Measurements from ENCODE around the gene TMEM95.
A peak's percentile ranks its signal among the peaks of the same experiment; 100 is the strongest.
"Not testable (repeated sequence)": the region's sequence is repeated elsewhere in the genome, so short reads cannot be mapped to it uniquely, and the experiment has no call there.

Gene TMEM95

DNA sequence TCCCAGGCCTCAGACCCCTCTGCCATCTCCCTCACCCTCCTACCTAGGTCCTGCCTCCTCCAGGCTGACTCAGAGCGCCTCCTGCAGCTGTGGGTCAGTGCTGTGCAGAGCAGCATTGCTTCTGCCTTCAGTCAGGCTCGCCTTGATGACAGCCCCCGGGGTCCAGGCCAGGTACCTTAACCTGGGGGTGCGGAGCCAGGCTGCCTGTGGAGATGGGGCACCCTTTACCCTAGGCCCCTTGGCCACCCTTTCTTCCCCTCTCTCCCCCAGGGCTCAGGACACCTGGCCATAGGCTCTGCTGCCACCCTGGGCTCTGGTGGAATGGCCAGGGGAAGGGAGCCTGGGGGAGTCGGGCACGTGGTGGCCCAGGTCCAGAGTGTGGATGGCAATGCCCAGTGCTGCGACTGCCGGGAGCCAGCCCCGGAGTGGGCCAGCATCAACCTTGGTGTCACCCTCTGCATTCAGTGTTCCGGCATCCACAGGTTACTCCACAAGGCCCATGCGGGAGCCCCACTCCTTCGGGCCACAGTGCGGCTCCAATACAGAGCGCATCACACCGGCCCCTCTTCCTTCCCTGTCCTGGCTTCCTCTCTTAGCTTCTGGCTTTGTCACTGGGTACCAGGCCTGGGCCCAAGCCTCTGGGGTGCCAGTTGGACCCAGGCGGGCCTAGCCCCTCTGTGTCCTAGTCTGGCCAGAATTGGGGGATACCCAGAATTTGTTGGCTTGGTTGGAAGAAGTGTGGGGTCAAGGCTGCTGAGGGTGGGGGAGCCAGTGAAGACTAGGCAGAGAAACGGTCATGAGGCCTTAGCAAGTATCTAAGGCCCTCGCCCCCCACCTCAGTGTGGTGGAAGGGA, 8.0 kb upstream of the TMEM95 start:
- DNase-seq (ENCODE audit: low read depth): no peak

DNA sequence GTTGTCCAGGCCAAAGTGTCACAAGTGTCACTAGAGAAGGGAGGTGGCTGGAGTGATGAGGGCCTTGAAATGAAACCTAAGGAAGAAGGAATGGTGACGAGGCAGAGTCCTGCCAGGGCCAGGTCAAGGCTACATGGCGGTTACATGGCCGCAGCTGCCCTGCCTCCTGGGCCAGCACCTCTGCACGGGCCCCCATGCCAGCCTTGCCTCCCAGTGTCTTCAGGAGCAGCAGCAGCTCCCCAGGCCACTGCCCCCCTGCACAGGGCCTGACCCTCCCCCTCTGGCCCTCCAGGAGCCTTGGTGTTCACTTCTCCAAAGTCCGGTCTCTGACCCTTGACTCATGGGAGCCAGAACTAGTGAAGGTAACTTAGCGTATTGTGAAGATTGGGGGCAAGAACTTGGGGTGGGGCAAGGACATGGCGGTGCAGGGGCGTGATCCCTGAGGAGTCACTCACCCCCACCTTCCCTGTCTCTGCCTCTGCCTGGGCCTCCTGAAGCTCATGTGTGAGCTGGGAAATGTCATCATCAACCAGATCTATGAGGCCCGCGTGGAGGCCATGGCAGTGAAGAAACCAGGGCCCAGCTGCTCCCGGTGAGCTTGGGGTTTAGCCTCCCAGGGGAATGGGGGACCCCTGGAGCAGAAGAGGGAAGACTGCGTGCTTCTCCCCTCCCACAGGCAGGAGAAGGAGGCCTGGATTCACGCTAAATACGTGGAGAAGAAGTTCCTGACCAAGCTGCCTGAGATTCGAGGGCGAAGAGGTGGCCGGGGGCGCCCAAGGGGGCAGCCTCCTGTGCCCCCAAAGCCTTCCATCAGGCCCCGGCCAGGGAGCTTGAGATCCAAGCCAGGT, 7.1 kb upstream of the TMEM95 start:
- DNase-seq (ENCODE audit: low read depth): no peak

DNA sequence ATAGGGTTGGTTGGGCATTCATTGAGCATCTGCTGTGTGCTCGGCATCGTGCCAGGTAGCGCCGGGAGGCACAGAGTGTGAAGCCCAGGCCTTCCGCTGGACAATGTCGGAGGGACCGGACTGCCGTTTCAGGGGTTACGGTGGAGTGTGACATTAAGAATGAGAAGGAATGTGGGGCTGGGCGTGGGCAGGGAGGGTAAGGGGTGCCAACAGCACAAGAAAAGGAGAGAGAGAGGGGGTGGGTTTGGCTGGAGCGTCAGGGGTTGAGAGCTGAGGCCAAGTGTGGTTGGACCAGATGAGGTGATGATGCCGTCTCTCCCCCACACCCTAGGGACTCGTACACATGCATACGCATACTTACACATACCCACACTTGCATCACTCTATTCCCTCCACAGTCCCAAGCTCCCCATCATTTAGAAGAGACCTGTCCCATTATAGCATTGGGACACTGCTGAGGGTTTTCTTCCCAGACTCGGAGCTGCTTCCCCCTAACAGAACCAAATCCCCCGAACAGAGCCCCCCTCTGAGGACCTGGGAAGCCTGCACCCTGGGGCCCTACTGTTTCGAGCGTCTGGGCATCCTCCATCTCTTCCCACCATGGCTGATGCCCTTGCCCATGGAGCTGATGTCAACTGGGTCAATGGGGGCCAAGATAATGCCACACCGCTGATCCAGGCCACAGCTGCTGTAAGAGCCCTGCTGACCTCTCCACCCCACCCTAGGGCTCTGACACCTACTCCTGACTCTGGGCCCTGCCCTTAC, 6.3 kb upstream of the TMEM95 start:
- no peak for DNase-seq (ENCODE audit: low read depth)

DNA sequence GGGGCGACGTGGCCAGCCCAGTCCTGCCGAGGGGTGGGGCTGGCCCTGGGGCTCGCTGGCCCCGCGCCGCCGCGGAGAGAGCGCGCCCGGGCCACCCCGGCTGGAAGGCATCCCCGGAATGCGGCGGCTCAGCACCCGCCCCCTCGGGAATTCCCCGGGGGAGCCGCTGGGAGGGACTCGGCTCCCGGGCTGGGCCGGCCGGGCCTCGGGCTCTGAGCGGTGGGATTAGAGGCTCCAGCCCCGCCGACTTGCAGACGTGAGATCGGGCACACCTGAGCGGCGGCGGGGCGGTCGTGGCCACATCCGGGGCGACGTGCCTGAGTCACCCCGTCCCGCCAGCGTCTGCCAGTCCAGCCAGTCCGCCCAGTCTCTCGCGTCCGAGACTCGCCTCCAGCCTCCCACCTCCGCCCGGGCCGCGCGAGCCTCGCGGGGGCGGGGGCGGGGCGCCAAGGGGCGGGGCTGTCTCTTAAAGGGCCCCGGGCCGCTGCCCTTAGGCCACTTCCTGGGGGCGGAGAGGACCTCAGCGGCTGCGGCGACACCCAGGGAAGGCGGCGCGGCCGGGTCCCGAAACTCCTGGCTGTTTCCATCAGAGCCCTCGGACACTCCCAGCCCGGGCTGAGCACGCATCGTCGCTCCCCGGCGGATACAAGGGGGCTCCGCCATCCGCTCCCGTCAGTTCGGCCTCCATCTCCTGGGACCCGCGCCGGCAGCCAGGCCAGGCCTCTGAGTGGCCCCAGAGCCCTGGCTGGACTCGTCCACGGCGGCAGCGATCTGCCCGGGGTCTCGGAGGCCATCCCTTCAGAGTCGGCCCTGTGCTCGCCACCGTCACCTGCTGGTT, 3.1 kb upstream of the TMEM95 start, which contains the start of gene KCTD11:
TSS of gene KCTD11 (plus strand) at position 498 of the 838 bp plus-strand sequence.
- DNase-seq (ENCODE audit: low read depth): peak; percentile 46

DNA sequence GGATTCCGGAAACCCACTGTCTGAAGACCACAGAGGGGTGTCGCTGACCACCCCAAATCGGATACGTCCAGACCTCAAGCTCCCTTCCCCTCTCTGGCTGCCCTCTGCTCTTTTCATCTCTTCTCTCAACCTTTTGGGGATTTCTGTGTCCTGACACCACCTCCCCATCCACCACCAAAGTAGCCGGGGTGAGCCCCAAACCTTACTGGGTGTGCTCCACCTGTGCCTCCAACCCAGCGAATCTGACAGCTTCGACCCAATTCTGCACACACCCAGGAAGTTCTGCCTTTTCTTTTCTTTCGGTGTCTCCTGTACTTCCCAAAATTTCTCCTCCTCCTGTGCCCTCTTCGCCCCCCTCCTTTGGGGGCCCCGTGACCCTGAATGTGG, 2.5 kb upstream of the TMEM95 start:
- no peak for DNase-seq (ENCODE audit: low read depth)

DNA sequence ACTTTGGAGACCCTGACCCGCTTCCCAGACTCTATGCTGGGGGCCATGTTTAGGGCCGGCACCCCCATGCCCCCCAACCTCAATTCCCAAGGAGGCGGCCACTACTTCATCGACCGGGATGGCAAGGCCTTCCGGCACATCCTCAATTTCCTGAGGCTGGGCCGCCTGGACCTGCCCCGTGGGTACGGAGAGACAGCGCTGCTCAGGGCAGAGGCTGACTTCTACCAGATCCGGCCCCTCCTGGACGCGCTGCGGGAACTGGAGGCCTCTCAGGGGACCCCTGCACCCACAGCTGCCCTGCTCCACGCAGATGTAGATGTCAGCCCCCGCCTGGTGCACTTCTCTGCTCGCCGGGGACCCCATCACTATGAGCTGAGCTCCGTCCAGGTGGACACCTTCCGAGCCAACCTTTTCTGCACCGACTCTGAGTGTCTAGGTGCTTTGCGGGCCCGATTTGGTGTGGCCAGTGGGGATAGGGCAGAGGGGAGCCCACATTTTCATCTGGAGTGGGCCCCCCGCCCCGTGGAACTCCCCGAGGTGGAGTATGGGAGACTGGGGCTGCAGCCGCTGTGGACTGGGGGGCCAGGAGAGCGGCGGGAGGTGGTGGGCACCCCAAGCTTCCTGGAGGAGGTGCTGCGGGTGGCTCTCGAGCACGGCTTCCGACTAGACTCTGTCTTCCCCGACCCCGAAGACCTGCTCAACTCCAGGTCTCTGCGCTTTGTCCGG, 1.9 kb upstream of the TMEM95 start:
- DNase-seq (ENCODE audit: low read depth): no peak

DNA sequence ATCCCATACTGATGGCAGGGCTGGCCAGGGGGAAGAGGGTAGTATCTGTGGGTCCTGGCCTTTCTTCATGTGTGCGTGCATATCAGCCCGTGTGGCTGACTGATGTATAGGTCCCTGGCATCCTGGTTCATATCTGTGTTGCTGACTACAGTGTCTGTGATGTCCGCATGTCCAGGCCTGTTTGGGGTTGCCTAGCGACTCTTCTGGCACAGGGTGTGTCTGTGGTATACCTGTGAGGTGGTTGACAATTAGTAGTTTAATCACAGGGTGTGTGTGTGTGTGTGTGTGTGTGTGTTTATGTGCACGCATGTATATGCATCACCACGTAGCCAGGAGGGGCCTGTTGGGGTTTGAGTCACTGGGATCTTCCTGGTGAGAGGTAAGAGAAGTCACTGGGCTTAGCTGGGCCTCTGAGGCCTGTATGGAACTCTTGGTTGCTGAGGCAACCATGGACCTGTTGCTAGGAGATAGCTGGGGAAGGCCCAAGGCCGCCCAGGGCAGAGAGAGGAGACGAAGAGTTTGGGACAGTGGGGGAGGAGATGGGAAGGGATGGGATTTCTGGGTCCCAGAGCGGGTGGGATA, 603 bp upstream of the TMEM95 start:
- no peak for DNase-seq (ENCODE audit: low read depth)

DNA sequence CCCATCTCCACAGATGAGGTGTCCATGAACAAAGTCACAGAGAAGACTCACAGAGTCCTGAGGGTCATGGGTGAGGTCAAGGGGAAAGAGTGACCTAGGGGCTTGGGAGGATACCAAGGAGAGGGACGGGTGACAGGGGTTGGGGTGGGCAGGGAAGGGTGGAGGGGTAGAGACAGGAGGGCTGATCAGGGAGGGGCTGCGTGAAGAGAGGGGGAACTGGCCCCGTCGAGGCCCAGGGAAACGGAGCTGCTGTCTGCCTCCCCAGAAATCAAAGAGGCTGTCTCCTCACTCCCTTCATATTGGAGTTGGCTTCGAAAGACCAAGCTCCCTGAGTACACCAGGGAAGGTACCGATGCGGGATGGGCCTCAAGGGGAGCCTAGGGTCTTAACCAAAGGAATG, 617 bp downstream of the TMEM95 start:
- DNase-seq (ENCODE audit: low read depth): no peak

DNA sequence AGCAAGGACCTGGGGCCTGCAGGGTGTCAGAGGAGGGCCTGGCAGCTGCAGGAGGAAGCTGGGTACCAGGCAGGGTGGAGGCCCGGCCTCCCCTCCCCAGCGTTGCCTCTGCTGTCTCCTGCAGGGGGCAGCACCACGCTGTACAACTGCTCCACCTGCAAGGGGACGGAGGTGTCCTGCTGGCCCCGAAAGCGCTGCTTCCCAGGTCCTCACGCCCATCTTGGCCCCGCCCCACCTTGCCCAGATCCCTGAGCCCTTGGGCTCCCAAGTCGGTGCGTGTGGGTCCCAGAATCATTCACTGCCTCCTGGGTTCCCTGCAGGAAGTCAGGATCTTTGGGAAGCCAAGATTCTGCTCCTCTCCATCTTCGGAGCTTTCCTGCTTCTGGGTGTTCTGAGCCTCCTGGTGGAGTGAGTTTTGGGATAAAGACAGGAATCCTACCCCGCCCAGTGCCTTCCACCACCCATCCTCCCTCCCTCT, 1.2 kb downstream of the TMEM95 start:
- peak; percentile 74 for DNase-seq (ENCODE audit: low read depth)

DNA sequence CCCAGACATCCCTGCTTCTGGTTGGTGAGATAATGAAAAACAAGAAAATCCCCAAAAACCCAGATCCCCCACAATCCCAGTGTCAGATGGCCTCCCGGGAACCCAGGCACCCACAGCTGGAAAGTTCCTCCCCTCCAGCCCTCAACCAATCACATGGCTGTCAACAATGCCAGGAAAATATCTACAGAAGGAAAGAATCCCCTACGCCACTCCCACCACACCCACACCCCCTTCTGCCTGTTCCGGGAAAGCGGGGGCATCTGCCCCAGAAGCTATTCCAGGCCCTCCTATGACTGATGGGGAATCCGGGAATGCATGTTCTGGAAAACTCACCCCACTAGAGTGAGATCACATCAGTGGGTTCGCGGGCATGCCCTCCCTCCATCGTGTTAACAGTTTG, 1.8 kb downstream of the TMEM95 start:
- no peak for DNase-seq (ENCODE audit: low read depth)

DNA sequence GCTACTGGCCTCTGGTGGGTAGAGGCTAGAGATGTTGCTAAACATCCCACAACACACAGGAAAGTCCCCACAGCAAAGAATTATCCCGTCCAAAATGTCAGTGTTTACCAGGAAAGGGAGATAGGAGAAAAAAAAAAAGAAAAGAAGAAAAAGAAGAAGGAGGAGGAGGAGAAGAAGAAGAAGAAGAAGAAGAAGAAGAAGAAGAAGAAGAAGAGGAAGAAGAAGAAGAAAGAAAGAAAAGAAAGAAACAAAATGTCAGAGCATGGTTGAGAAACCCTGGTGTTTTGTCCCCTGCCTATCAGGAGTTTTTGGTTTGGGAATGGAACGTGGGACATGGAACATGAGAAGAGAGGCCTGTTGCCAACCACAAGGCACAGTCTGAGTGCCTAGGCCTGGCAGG, 2.4 kb downstream of the TMEM95 start:
- no peak for DNase-seq (ENCODE audit: low read depth)

DNA sequence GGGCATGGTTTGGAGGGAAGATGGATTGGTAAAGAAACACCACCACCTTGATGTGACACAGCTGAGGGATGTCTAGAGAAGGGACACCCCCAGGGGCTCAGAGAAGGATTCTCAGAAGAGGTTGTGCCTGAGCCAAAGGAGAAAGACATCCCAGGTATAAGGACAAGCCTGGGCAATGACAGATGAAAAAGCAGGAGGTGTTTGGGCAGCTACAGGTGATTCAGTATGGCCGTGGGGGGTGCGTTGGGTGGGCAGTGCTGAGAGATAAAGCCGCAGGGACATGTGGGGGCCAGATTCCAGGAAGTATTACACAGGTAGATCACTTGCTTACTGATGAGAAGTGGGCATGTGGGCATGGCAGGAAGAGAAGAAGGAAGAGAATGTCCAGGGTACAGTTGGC, 7.0 kb downstream of the TMEM95 start:
- no peak for DNase-seq (ENCODE audit: low read depth)

DNA sequence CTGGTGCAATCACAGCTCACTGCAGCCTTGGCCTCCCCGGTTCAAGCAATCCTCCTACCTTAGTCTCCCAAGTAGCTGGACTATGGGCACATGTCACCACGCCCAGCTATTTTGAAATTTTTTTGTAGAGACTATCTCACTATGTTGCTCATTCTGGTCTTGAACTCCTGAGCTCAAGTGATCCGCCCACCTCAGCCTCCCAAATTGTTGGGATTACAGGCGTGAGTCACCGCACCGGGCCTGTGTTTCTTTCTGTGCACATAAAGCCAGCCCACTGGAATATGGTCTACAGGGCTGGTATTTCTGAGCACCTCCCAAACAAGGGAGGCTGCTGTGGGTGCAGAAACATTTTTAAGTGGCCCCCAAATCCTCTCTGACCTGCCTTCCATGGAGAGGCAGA, 8.4 kb downstream of the TMEM95 start:
- DNase-seq (ENCODE audit: low read depth): no peak

DNA sequence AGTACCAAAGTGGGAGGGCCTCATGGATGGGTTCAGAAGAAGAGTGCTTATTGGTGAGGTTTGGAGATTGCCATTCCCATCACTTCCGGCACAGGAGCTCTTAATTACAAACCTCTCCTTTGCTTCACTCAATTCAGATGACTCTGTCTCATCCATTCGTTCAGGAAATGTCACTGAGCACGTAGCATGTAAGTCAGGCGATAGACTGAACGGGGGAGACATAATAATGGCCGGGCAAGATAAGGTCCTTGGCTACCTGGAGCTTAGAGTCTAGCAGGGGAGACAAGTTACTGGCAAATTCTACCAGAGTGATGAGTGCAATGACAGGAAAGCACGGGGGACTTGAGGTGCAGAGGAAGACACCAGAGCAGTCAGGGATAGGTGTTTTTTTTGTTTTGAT, 11.0 kb downstream of the TMEM95 start:
- DNase-seq (ENCODE audit: low read depth): not testable (repeated sequence)

DNA sequence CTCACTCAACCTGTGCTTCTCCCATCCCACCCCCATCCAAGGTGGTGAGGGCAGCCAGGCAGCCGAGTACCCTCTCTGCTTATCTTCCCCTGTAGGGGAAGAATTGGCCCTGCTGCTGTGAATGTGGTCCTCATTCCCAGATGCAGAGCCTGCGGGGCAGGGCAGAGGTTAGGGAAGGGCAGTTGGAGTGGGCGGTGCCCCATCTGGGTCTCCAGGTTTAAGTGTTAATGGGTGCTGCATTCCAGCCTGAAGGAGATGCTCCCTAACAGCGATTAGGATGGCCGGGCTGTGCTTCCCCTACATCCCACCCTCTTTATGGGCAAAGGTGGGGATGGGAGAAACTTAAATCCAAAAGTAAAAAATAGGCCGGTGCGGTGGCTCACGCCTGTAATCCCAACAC, 12.1 kb downstream of the TMEM95 start:
- no peak for DNase-seq (ENCODE audit: low read depth)

DNA sequence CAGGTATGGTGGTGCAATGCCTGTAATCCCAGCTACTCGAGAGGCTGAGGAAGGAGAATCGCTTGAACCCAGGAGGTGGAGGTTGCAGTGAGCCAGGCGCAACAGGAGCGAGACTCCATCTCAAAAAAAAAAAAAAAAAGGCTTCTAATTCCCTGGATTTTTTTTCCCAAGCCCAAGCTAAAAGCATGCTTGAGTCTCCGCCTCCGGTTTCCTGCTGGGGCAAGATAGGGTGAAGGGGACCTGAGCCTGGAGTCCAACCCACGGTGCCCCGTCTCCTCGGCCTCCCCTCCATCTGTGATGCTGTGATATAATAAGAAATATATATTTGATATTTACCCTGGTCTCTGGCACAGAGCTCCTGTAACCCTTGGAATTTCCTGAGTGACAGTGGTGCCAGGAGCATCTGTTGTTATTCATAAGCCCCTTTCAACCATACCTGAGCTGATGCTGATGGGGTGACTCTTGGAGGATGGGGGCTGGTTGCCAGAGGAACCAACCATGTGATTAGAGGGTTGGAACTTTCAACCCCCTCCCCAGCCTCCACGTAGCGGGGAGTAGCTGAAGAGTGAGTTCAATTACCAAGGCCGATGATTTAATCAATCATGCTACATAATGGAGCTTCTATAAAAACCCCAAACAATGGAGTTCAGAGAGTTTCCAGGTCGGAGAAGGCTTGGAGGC, 13.1 kb downstream of the TMEM95 start:
- no peak for DNase-seq (ENCODE audit: low read depth)

DNA sequence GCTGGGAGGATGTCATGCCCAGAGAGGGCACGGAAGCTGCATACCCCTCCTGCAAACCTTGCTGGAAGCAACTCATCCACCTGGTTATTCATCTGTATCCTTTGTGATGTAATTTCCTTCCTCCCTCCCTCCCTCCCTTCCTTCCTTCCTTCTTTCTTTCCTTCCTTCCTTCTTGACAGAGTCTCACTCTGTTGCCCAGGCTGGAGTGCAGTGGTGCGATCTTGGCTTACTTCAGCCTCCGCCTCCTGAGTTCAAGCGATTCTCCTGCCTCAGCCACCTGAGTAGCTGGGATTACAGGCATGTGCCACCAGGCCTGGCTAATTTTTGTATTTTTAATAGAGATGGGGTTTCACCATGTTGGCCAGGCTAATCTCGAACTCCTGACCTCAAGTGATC, 13.6 kb downstream of the TMEM95 start:
- DNase-seq (ENCODE audit: low read depth): not testable (repeated sequence)

DNA sequence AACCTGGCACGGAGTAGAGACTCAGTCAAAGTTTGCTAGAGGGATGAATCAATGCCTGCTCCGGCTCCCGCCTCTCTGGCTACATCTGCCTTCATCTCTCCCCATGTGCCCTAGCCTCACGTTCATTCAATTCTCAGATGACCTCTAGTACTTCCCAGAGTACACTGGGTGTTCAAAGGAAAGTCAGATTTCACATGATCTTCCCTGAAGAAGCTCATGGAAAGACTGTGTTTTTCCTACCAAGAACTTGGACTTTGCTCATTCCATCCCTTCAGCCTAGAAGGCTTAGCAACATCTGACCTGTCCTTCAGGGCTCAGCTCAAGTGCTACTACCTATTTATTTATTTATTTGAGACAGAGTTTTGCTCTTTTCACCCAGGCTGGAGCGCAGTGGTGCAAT, 14.9 kb downstream of the TMEM95 start:
- DNase-seq (ENCODE audit: low read depth): no peak

DNA sequence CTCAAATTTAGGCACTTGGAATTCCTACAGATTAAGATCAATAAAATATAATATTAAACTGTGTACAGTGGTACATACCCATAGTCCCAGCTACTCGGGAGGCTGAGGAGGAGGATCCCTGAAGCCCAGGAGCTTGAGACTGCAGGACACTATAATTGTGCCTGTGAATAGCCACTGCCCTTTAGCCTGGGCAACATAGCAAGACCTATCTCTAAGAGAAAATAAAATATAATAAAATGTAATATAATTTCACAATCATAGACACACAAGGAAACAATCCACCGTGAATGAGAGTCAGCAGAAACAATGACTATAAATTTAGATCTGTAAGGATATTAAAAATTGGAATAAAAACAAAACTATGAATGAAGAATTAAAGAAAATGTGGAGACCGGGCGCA, 15.9 kb downstream of the TMEM95 start:
- no peak for DNase-seq (ENCODE audit: low read depth)

DNA sequence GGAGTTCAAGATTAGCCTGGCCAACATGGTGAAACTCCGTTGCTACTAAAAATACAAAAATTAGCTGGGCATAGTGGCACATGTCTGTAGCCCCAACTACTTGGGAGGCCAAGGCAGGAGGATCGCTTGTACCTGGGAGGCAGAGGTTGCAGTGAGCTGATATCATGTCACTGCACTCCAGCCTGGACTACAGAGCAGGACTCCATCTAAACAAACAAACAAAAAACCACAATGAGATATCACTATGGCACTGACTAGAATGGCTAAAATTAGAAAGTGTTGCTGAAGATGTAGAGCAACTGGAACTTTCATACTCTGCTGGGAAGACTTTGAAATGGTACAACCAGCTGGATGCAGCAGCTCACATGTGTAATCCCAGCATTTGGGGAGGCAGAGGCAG, 19.4 kb downstream of the TMEM95 start:
- no peak for DNase-seq (ENCODE audit: low read depth)

Measured in stimulated activated CD8-positive, alpha-beta memory T cell treated with anti-CD3 and anti-CD28 coated beads, Interleukin-12 subunit alpha, Interleukin-12 subunit beta, amount 100 ng/mL, for 1 hour (primary cell).